CD14-positive monocyte (primary cell): ENCODE measurements around the gene C19orf38. TPM values are rescaled to one million over a fixed set of nuclear protein-coding genes. Genes with fewer than 3 reads are reported as not detected.

Experiments used
- DNase-seq, 3 donors: peaks; one replicate each; pipeline ENCODE4 v3.0.0-alpha.2; 2011 to 2022
- H2AFZ ChIP-seq: 2 replicates; pipeline ENCODE4 v1.6.0; 2012; ENCODE audit warnings: mild to moderate bottlenecking, low read depth, low read length, inconsistent platforms; ENCODE audit not compliant: insufficient read depth, poor library complexity, severe bottlenecking
- H3K27ac ChIP-seq, 2 donors: 1 replicate in 1 of 2; 2 replicates in 1 of 2; pipeline ENCODE4 v1.5.1; 2012 to 2013; ENCODE audit warnings: low read length in 2 of 2, control low read depth in 1 of 2, inconsistent platforms in 1 of 2, low read depth in 1 of 2, mild to moderate bottlenecking in 1 of 2
- H3K27me3 ChIP-seq, 2 donors: one replicate each; pipeline versions ENCODE4 v1.6.0 to v1.6.1; 2011 to 2013; ENCODE audit warnings: low read length in 2 of 2; ENCODE audit not compliant: control insufficient read depth in 2 of 2, insufficient read depth in 2 of 2
- H3K36me3 ChIP-seq, 2 donors: replicated peaks in 1 of 2; 1 replicate in 1 of 2; 2 replicates in 1 of 2; pipeline versions ENCODE4 v1.5.1 to v1.6.1; 2012 to 2013; ENCODE audit warnings: low read length in 2 of 2, control low read depth in 1 of 2, inconsistent platforms in 1 of 2, mild to moderate bottlenecking in 1 of 2; ENCODE audit not compliant: insufficient read depth in 2 of 2, control insufficient read depth in 1 of 2
- H3K4me1 ChIP-seq, 2 donors: 1 replicate in 1 of 2; 2 replicates in 1 of 2; pipeline versions ENCODE4 v1.5.1 to v1.6.1; 2012 to 2013; ENCODE audit warnings: low read length in 2 of 2, control low read depth in 1 of 2, inconsistent platforms in 1 of 2, mild to moderate bottlenecking in 1 of 2, moderate library complexity in 1 of 2; ENCODE audit not compliant: insufficient read depth in 2 of 2, control insufficient read depth in 1 of 2
- H3K4me2 ChIP-seq: replicated peaks from 2 replicates; pipeline ENCODE3; 2012; ENCODE audit warnings: low read length, moderate library complexity, mild to moderate bottlenecking; ENCODE audit not compliant: poor library complexity, severe bottlenecking; ENCODE audit errors: extremely low read depth
- H3K4me3 ChIP-seq, 3 experiments: fragments of 200-600 bp in 1 of 3; sonication (generic) in 1 of 3; replicated peaks in 1 of 3; 1 replicate in 2 of 3; 2 replicates in 1 of 3; pipeline ENCODE4 v1.5.1; 2011 to 2013; ENCODE audit warnings: low read length in 3 of 3, mild to moderate bottlenecking in 3 of 3, control low read depth in 2 of 3, low read depth in 2 of 3, inconsistent platforms in 1 of 3, moderate library complexity in 1 of 3
- H3K79me2 ChIP-seq: 2 replicates; pipeline ENCODE4 v1.6.0; 2012; ENCODE audit warnings: mild to moderate bottlenecking, control low read depth, inconsistent platforms, low read length, moderate library complexity; ENCODE audit not compliant: insufficient read depth
- H3K9ac ChIP-seq: 2 replicates; pipeline ENCODE4 v1.6.0; 2017; ENCODE audit warnings: low read length, mild to moderate bottlenecking; ENCODE audit not compliant: insufficient read depth, poor library complexity, severe bottlenecking
- H3K9me3 ChIP-seq, 2 donors: replicated peaks in 1 of 2; 1 replicate in 1 of 2; 2 replicates in 1 of 2; pipeline versions ENCODE4 v1.5.1 to v1.6.1; 2012 to 2013; ENCODE audit warnings: low read length in 2 of 2, control low read depth in 1 of 2; ENCODE audit not compliant: control insufficient read depth in 1 of 2, insufficient read depth in 1 of 2
- H4K20me1 ChIP-seq: 2 replicates; pipeline ENCODE4 v1.6.0; 2012; ENCODE audit warnings: mild to moderate bottlenecking, low read length, control low read depth, moderate library complexity; ENCODE audit not compliant: insufficient read depth
- H3K27ac Mint-ChIP-seq, 7 donors: one replicate each; pipeline ENCODE4 v1.8.0; 2020; ENCODE audit warnings: mild to moderate bottlenecking in 7 of 7, mixed read lengths in 7 of 7, moderate library complexity in 6 of 7, inconsistent platforms in 2 of 7
- H3K27me3 Mint-ChIP-seq, 3 donors: one replicate each; pipeline ENCODE4 v1.8.0; 2021 to 2022; ENCODE audit warnings: low read depth in 3 of 3, mild to moderate bottlenecking in 3 of 3, mixed read lengths in 3 of 3, moderate library complexity in 3 of 3, inconsistent platforms in 1 of 3
- H3K36me3 Mint-ChIP-seq, 2 donors: one replicate each; pipeline ENCODE4 v1.8.0; 2020; ENCODE audit warnings: mixed read lengths in 2 of 2, inconsistent platforms in 1 of 2, mild to moderate bottlenecking in 1 of 2
- H3K4me1 Mint-ChIP-seq: one replicate; pipeline ENCODE4 v1.8.0; 2020; ENCODE audit warnings: mild to moderate bottlenecking, mixed read lengths
- H3K4me3 Mint-ChIP-seq, 2 donors: one replicate each; pipeline ENCODE4 v1.8.0; 2020; ENCODE audit warnings: mild to moderate bottlenecking in 2 of 2, mixed read lengths in 2 of 2, moderate library complexity in 1 of 2
- H3K9me3 Mint-ChIP-seq, 7 donors: one replicate each; pipeline ENCODE4 v1.8.0; 2020 to 2022; ENCODE audit warnings: mixed read lengths in 7 of 7, mild to moderate bottlenecking in 6 of 7, moderate library complexity in 6 of 7, inconsistent platforms in 2 of 7
- CTCF ChIP-seq: fragments of 200-600 bp; IDR thresholded peaks from one replicate; pipeline ENCODE4 v1.8.0; 2022; ENCODE audit warnings: antibody characterized with exemption, mild to moderate bottlenecking
- WGBS: methylation state at CpG from one replicate; pipeline ENCODE4 v1.1.5; 2013; ENCODE audit warnings: missing lambda C conversion rate; ENCODE audit not compliant: insufficient coverage; 5-methylcytosine and 5-hydroxymethylcytosine counted together
- intact Hi-C, 2 donors: fragments of 100-400 bp; cut with micrococcal nuclease; formaldehyde crosslinking; loops; one replicate each; pipeline versions ENCODE4 v1.15.0 to v1.15.1; 2023
- polyA minus RNA-seq: library from RNA; depleted of rRNA, polyadenylated mRNA; stranded (reverse); fragments of >200 nt; gene quantifications from 2 replicates; pipeline ENCODE4 v1.2.3, GENCODE V29; 2012
- polyA plus RNA-seq, 3 donors: library from polyadenylated mRNA; depleted of rRNA in 1 of 3; unstranded in 2 of 3; stranded (reverse) in 1 of 3; fragments of 300-500 nt in 2 of 3; fragments of >200 nt in 1 of 3; fragmentation: Illumina TruSeq in 2 of 3; gene quantifications; 1 replicate in 2 of 3; 2 replicates in 1 of 3; pipeline ENCODE4 v1.2.3, GENCODE V29; 2012 to 2021
- total RNA-seq, 12 experiments: library from RNA in 1 of 12; stranded (reverse) in 1 of 12; fragments of 120-200 nt in 1 of 12; gene quantifications; one replicate each; pipeline ENCODE4 v1.2.4 and lab custom pipeline; 2013 to 2026; ENCODE audit warnings: mixed read lengths in 6 of 12, inconsistent platforms in 1 of 12

C19orf38 gene
- total RNA-seq (2013): 254 TPM
- polyA plus RNA-seq: 100 to 1,000 TPM; 134 to 174 (median 149) TPM
- polyA minus RNA-seq: 135 and 182 TPM in 2 replicates
- total RNA-seq (lab: John Stamatoyannopoulos, UW): 31.8 to 168 (median 123) reads per million in 11 experiments

GRCh38 chr19:10848230-10848856, at the start of gene C19orf38:
Gene C19orf38, plus strand, starts transcription at chr19:10848415. Its CDS starts 94 bp downstream, at chr19:10848509.
- H3K36me3 Mint-ChIP-seq: peaks cover 25 to 29% of the 10 kb centered on the region in 2 donors
- Histone ChIP-seq H3K27me3 (no peaks in the 10 kb centered on the region), H4K20me1 (peaks cover 21% of the 10 kb centered on the region), H3K9me3 (peaks cover 0 to 3% of the 10 kb centered on the region in 2 donors), H3K4me1 (peaks cover 25 to 46% of the 10 kb centered on the region in 2 donors), H3K79me2 (peaks cover 55% of the 10 kb centered on the region), H3K36me3 (peaks cover 20 to 31% of the 10 kb centered on the region in 2 donors), H3K9ac (peak within 1 kb of the TSS; percentile 86), H2AFZ (peak within 1 kb of the TSS; percentile 93), H3K27ac (peak within 1 kb of the TSS; percentile 82 to 93), H3K4me2 (peak within 1 kb of the TSS; percentile 96), H3K4me3 (peak within 1 kb of the TSS; percentile 84 to 98 (median 89))
- no peak for TF ChIP-seq CTCF
- peaks cover 43% of the 10 kb centered on the region for H3K4me1 Mint-ChIP-seq
- peaks cover 0 to 7% (median 4%) of the 10 kb centered on the region in 7 donors for H3K9me3 Mint-ChIP-seq
- peak; percentile 64 to 83 (median 83) for DNase-seq
- peak within 1 kb of the TSS; percentile 93 to 99 for H3K4me3 Mint-ChIP-seq
- peak within 1 kb of the TSS; percentile 87 to 97 (median 94) for H3K27ac Mint-ChIP-seq
- peaks cover 1 to 4% (median 2%) of the 10 kb centered on the region in 3 donors for H3K27me3 Mint-ChIP-seq
- intact Hi-C loops: no loop called here
- WGBS: 0% methylated on average over 7 of the region's 14 CpGs

GRCh38 chr19:10800488-10800887, 47.7 kb upstream of the C19orf38 start:
- H3K27me3 Mint-ChIP-seq: no peaks in the 10 kb centered on the region
- H3K27ac Mint-ChIP-seq: peak overlapping the region in 2 of 7 donors; percentile 31 to 46
- no peak overlapping the region for H3K4me2 ChIP-seq
- no peak overlapping the region for H3K9ac ChIP-seq
- TF ChIP-seq CTCF: no peak
- peaks cover 0 to 3% (median 0%) of the 10 kb centered on the region in 7 donors for H3K9me3 Mint-ChIP-seq
- DNase-seq: no peak
- peaks cover 71 to 96% of the 10 kb centered on the region in 2 donors for H3K36me3 ChIP-seq
- intact Hi-C loops: no loop called here
- H3K9me3 ChIP-seq: no peaks in the 10 kb centered on the region
- H3K27me3 ChIP-seq: no peaks in the 10 kb centered on the region
- no peak overlapping the region for H3K4me3 Mint-ChIP-seq
- peaks cover 65 to 93% of the 10 kb centered on the region in 2 donors for H3K36me3 Mint-ChIP-seq
- no peak overlapping the region for H3K4me3 ChIP-seq
- peaks cover 9% of the 10 kb centered on the region for H4K20me1 ChIP-seq
- WGBS: 94% methylated on average over 9 of the region's 9 CpGs
- H3K79me2 ChIP-seq: peaks cover 7% of the 10 kb centered on the region
- peak overlapping the region in 1 of 2 donors; percentile 41 for H3K27ac ChIP-seq
- peaks cover 9 to 17% of the 10 kb centered on the region in 2 donors for H3K4me1 ChIP-seq
- H3K4me1 Mint-ChIP-seq: peaks cover 19% of the 10 kb centered on the region
- no peak overlapping the region for H2AFZ ChIP-seq
